Measurements from ENCODE around the gene SYNPR. TPM values are rescaled to one million over a fixed set of nuclear protein-coding genes. Genes with fewer than 3 reads are reported as not detected.

Gene SYNPR
- total RNA-seq, 1 donor from 2014 or later, result not detected

DNA sequence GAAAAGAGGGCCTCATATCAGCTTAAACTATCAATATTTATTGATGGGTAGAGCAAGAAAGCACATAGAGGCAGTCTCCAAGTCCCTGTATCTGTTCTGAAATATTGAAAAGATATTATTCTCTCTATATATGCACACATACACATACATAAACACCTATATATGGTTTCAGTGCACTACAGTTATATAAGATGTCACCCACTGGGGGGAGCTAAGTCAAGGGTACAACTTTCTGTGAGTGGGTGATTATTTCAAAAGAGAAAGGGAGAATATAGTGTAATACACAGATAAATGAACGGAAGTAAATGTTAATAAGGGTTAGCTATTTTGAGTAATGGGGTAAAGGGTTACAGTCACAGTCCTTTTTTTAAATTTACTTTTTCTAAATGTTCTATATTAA is 383.1 kb downstream of the SYNPR start:
- no peak for DNase-seq (ENCODE audit: extremely low spot score, unreplicated experiment)
- H3K36me3 Mint-ChIP-seq (ENCODE audit: unreplicated experiment), result no peaks in the 10 kb centered on the region
- TF ChIP-seq, protein P1, sequence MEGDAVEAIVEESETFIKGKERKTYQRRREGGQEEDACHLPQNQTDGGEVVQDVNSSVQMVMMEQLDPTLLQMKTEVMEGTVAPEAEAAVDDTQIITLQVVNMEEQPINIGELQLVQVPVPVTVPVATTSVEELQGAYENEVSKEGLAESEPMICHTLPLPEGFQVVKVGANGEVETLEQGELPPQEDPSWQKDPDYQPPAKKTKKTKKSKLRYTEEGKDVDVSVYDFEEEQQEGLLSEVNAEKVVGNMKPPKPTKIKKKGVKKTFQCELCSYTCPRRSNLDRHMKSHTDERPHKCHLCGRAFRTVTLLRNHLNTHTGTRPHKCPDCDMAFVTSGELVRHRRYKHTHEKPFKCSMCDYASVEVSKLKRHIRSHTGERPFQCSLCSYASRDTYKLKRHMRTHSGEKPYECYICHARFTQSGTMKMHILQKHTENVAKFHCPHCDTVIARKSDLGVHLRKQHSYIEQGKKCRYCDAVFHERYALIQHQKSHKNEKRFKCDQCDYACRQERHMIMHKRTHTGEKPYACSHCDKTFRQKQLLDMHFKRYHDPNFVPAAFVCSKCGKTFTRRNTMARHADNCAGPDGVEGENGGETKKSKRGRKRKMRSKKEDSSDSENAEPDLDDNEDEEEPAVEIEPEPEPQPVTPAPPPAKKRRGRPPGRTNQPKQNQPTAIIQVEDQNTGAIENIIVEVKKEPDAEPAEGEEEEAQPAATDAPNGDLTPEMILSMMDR (IDR thresholded peaks at IDR 0.05), result no peak
- no peak overlapping the region for H3K27ac Mint-ChIP-seq (ENCODE audit: unreplicated experiment)
- H3K4me3 Mint-ChIP-seq (ENCODE audit: unreplicated experiment), result no peak overlapping the region
- H3K27me3 Mint-ChIP-seq (ENCODE audit: unreplicated experiment), result no peaks in the 10 kb centered on the region
- H3K9me3 Mint-ChIP-seq (ENCODE audit: unreplicated experiment), result no peaks in the 10 kb centered on the region
- no peaks in the 10 kb centered on the region for H3K4me1 Mint-ChIP-seq (ENCODE audit: unreplicated experiment)

DNA sequence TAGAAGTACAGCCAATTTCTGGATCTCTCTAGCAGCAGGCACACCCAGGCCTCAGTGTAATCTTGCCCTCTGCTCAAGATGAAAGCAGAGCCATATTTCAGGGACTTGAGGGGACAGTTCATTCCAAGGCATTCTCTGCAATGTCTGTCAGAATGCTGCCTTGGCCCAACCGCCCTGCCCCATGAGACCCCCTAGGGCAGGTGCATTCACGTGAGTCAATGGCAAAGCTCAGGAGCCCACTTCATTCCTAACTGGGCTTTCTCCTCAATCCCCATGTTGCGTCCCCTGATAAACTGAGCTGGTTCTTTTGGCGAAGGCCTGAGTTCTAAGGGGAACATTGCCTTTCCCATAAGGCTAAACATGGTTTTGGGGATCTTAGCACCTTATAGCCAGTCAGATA is 383.9 kb downstream of the SYNPR start:
- Mint-ChIP-seq H3K4me3 (ENCODE audit: unreplicated experiment) (no peak overlapping the region), H3K9me3 (ENCODE audit: unreplicated experiment) (no peaks in the 10 kb centered on the region), H3K27ac (ENCODE audit: unreplicated experiment) (no peak overlapping the region), H3K27me3 (ENCODE audit: unreplicated experiment) (no peaks in the 10 kb centered on the region), H3K36me3 (ENCODE audit: unreplicated experiment) (no peaks in the 10 kb centered on the region), H3K4me1 (ENCODE audit: unreplicated experiment) (no peaks in the 10 kb centered on the region)
- TF ChIP-seq, protein P1 (IDR thresholded peaks at IDR 0.05), result no peak
- DNase-seq (ENCODE audit: extremely low spot score, unreplicated experiment), result no peak

DNA sequence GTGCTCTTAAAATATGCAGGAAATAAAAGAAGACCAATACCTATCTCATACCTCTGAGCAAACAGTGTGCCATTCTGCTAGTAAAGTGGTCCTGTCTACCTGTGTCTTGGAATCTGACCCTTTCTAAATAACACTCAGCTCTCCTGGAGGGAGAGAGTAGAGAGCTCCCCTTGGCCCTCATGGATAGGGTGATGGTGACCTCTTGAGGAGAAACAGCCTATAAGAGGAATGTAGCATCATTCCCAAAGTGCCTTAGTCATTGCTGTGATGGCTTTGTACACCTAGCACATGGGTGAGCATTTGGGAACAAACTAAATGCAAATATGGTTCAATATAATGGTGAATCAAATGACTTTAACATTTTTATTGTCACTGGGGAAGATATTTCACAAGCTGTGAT is 384.4 kb downstream of the SYNPR start:
- Mint-ChIP-seq H3K27me3 (ENCODE audit: unreplicated experiment) (no peaks in the 10 kb centered on the region), H3K4me1 (ENCODE audit: unreplicated experiment) (no peaks in the 10 kb centered on the region), H3K4me3 (ENCODE audit: unreplicated experiment) (no peak overlapping the region), H3K36me3 (ENCODE audit: unreplicated experiment) (no peaks in the 10 kb centered on the region), H3K9me3 (ENCODE audit: unreplicated experiment) (no peaks in the 10 kb centered on the region), H3K27ac (ENCODE audit: unreplicated experiment) (no peak overlapping the region)
- TF ChIP-seq, protein P1 (IDR thresholded peaks at IDR 0.05), result no peak
- DNase-seq (ENCODE audit: extremely low spot score, unreplicated experiment), result no peak

All from osteocyte (in vitro differentiated cells).